H7 (cell line): ENCODE data around the gene EYA2. TPM values are rescaled to one million over a fixed set of nuclear protein-coding genes. Genes with fewer than 3 reads are reported as not detected.

Experiments used
- DNase-seq: peaks from one replicate; pipeline ENCODE4 v3.0.0; 2012
- H3K27me3 ChIP-seq: 2 replicates; pipeline ENCODE4 v1.6.0; 2011; ENCODE audit warnings: mild to moderate bottlenecking, low read length; ENCODE audit not compliant: control insufficient read depth, insufficient read depth
- H3K36me3 ChIP-seq: replicated peaks from 2 replicates; pipeline ENCODE4 v1.5.1; 2011; ENCODE audit warnings: low read length; ENCODE audit not compliant: control insufficient read depth, insufficient read depth
- H3K4me3 ChIP-seq: 2 replicates; pipeline ENCODE4 v1.5.1; 2011; ENCODE audit warnings: low read depth, mild to moderate bottlenecking, control low read depth, low read length, moderate library complexity; ENCODE audit not compliant: insufficient read depth
- total RNA-seq: library from RNA; depleted of rRNA; stranded (reverse); fragments of >200 nt; shearing (Covaris generic); gene quantifications from 2 replicates; pipeline ENCODE4 v1.2.3, GENCODE V29; 2014

EYA2 gene
- total RNA-seq, 1 experiment from 2014 or later, result 1.7 TPM

- Histone ChIP-seq H3K27me3 (no peaks in the 10 kb centered on the region), H3K36me3 (no peaks in the 10 kb centered on the region), H3K4me3 (no peak overlapping the region)
- DNase-seq, result no peak
Observed at GRCh38 chr20:47089151-47089550, 194.5 kb downstream of the EYA2 start.

GRCh38 chr20:47090835-47091234 is 196.2 kb downstream of the EYA2 start:
- Histone ChIP-seq H3K4me3 (no peak overlapping the region), H3K36me3 (no peaks in the 10 kb centered on the region), H3K27me3 (no peaks in the 10 kb centered on the region)
- no peak for DNase-seq

GRCh38 chr20:47093320-47093966 is 198.8 kb downstream of the EYA2 start:
- H3K27me3 ChIP-seq, result no peaks in the 10 kb centered on the region
- DNase-seq, result no peak
- H3K4me3 ChIP-seq, result no peak overlapping the region
- no peaks in the 10 kb centered on the region for H3K36me3 ChIP-seq

GRCh38 chr20:47095690-47096089 is 201.0 kb downstream of the EYA2 start:
- DNase-seq, result no peak
- no peaks in the 10 kb centered on the region for H3K27me3 ChIP-seq
- no peaks in the 10 kb centered on the region for H3K36me3 ChIP-seq
- no peak overlapping the region for H3K4me3 ChIP-seq

GRCh38 chr20:47097691-47098622 is 203.3 kb downstream of the EYA2 start:
- no peaks in the 10 kb centered on the region for H3K36me3 ChIP-seq
- H3K27me3 ChIP-seq, result no peaks in the 10 kb centered on the region
- H3K4me3 ChIP-seq, result no peak overlapping the region
- no peak for DNase-seq

GRCh38 chr20:47099093-47099492 is 204.4 kb downstream of the EYA2 start:
- no peaks in the 10 kb centered on the region for H3K36me3 ChIP-seq

GRCh38 chr20:47099825-47100441 is 205.3 kb downstream of the EYA2 start:
- H3K27me3 ChIP-seq, result no peaks in the 10 kb centered on the region
- no peak overlapping the region for H3K4me3 ChIP-seq
- H3K36me3 ChIP-seq, result no peaks in the 10 kb centered on the region
- no peak for DNase-seq

More at GRCh38 chr20:47099093-47099492, 204.4 kb downstream of the EYA2 start:
- Histone ChIP-seq H3K4me3 (no peak overlapping the region), H3K27me3 (no peaks in the 10 kb centered on the region)
- no peak for DNase-seq

- H3K36me3 ChIP-seq, result no peaks in the 10 kb centered on the region
- no peak for DNase-seq
- H3K27me3 ChIP-seq, result no peaks in the 10 kb centered on the region
- H3K4me3 ChIP-seq, result no peak overlapping the region
Observed at GRCh38 chr20:47102629-47103028, 208.0 kb downstream of the EYA2 start.

- Histone ChIP-seq H3K4me3 (no peak overlapping the region), H3K27me3 (no peaks in the 10 kb centered on the region), H3K36me3 (no peaks in the 10 kb centered on the region)
- DNase-seq, result no peak
Observed at GRCh38 chr20:47106786-47107185, 212.1 kb downstream of the EYA2 start.

- DNase-seq, result no peak
- Histone ChIP-seq H3K27me3 (no peaks in the 10 kb centered on the region), H3K36me3 (no peaks in the 10 kb centered on the region), H3K4me3 (no peak overlapping the region)
Observed at GRCh38 chr20:47108994-47109393, 214.4 kb downstream of the EYA2 start.

- no peaks in the 10 kb centered on the region for H3K27me3 ChIP-seq
- no peak for DNase-seq
- no peak overlapping the region for H3K4me3 ChIP-seq
- H3K36me3 ChIP-seq, result no peaks in the 10 kb centered on the region
Observed at GRCh38 chr20:47110819-47111218, 216.2 kb downstream of the EYA2 start.

- no peak for DNase-seq
Observed at GRCh38 chr20:47111576-47111975, 216.9 kb downstream of the EYA2 start.

GRCh38 chr20:47113362-47114109 is 218.9 kb downstream of the EYA2 start:
- no peaks in the 10 kb centered on the region for H3K36me3 ChIP-seq
- H3K4me3 ChIP-seq, result no peak overlapping the region
- no peaks in the 10 kb centered on the region for H3K27me3 ChIP-seq
- no peak for DNase-seq

More at GRCh38 chr20:47111576-47111975, 216.9 kb downstream of the EYA2 start:
- no peak overlapping the region for H3K4me3 ChIP-seq
- H3K27me3 ChIP-seq, result no peaks in the 10 kb centered on the region
- no peaks in the 10 kb centered on the region for H3K36me3 ChIP-seq

GRCh38 chr20:47115694-47116093 is 221.1 kb downstream of the EYA2 start:
- Histone ChIP-seq H3K36me3 (no peaks in the 10 kb centered on the region), H3K4me3 (no peak overlapping the region), H3K27me3 (no peaks in the 10 kb centered on the region)
- DNase-seq, result no peak
